Middle frontal gyrus (tissue), 1 donor: ENCODE results near the gene PSORS1C1.

Experiments
- DNase-seq: peaks from one replicate; pipeline ENCODE4 v3.0.0-alpha.2; 2015; ENCODE audit warnings: low spot score; ENCODE audit errors: extremely low spot score

The PSORS1C1 gene

DNA sequence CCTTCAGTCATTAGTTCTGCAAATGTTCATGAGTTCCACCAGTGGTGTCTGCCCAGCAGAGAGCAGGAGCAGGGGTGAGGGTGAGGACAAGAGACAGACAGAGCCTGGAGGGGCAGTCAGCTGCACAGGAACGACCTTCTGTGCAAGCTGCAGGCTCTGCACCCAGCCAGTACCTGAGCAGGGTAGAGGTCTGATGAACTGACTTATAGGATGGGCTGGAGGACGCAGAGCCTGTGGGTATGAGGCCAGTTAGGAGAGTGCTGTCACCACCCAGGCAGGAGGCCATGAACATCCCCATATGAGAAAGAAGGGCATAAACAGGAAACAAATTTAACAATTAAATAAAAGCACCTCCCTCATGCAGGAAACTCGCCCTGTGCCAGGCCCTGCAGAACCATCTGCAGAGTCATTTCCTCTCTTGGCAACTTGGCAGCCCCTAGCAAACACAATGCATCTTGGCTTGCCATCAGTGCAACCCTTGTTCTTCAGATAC lies 20.2 kb upstream of the PSORS1C1 start:
- DNase-seq, result no peak

- DNase-seq, result no peak
Observed at GRCh38 chr6:31096215-31096614, 18.4 kb upstream of the PSORS1C1 start.

DNA sequence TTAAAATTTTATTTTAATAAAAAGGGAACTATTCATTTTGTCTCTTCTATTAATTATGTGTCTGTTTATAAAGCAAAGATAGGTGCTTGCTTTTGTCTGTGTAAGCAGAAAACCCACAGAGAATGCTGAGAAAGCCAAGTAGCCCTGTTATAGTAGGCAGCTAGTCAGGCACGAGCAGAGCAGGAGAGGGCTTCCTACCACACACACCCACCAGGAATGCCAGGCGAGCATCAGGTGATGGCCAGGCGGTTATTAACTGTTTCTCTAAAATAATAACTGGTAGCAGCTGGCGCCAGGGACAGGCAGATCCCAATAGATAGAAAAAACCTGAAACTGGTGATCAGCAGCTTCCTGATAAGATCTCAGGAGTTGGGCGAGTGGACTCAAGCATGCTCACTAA lies 17.9 kb upstream of the PSORS1C1 start:
- no peak for DNase-seq

DNA sequence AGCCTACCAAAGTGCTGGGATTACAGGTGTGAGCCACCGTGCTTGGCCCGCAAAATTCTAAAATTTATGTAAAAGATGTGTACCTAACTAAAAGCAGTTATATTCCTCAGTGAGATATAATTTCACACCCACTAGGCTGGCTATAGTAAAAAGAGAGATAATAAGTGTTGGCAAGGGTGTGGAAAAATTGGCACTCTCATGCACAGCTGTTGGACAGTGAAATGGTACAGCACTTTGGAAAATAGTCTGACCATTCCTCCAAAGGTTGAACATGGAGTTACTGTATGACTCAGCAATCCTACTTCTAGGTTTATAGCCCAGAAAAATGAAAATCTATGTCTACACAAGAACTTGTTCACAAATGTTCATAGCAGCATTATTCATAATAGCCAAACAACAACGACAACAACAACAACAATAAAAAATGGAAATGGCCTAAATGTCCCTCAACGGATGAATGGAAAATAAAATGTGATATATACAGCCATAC lies 16.1 kb upstream of the PSORS1C1 start:
- DNase-seq, result no peak

GRCh38 chr6:31103136-31103535 lies 11.5 kb upstream of the PSORS1C1 start:
- DNase-seq, result no peak

DNA sequence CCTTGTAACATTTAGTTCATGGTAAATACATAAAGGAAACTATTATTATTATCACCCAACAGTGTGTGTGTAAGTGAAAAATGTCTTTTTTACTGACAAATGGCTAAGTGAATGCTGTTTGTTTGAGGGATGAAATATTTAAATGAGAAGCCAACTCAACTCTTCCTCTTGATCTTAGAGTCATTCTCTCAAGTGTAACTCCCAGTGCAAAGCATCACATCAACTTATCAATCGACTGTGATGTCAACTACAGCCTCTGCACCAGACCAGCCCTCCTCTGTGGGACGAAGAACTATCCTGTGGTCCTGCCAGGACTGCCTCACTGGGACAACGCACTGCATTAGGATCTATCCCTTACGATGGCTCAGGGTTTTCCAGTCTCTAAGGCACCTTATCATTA lies 7.5 kb upstream of the PSORS1C1 start:
- no peak for DNase-seq

DNA sequence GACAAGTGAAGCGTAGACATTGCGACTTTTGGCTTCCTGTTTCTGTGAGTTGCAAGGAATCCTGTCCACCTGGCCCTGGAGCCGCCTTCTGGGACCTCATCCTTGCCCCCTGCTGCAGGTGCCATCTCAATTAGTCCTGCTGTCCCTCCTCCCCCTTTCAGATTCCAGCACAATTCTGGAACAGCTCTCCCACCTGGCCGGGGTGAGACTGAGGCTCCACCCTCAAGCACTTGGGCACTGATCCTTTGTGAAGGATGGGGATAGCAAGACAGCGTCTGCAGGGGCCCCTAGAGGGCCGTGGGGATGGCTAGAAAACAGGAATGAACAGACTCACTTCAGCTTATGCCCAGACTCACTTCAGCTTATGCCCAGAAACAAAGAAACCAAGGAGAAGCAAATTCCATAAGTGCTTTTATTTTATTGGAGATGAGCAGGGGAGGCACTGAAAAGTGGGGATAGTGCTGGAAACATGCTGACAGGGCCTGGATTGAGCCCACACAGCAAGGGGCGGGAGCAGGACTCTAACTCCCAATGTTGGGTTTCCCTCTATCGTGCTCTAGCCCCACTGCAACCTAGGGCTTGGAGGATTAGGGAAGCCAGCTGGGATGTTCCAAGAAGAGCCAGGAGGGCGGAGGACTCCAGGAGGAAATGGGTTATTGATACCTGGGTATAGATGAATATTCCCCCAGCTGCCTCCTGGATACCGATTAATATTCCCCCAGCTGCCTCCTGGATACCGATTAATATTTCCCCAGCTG lies 3.6 kb upstream of the PSORS1C1 start:
- no peak for DNase-seq

- DNase-seq, result no peak
Observed at GRCh38 chr6:31111712-31112111, 2.9 kb upstream of the PSORS1C1 start.

DNA sequence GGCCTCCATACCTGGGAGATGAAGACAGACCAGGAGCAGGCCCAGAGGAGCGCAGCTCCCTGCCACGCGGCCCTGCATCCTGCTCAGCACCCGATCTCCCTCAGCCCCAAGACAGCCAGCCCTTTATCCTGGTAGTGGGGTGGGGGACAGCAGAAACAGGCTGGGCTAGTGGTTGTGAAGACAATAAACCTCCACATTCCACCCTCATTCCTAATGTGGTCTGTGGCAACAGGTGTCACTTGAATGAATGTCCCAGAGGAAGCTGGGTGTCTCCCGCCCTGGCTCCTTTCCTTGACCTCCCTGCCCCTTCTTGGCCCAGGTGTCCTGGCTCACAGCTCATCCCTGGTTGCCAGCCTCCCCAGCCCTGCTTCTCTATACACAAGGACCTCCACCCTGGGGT lies 2.1 kb upstream of the PSORS1C1 start, which contains the start of gene C6orf15:
Gene C6orf15, minus strand, starts transcription at position 98 of the 400 bp plus-strand sequence. Its CDS starts 20 bp downstream, at position 78.
- DNase-seq, result no peak

DNA sequence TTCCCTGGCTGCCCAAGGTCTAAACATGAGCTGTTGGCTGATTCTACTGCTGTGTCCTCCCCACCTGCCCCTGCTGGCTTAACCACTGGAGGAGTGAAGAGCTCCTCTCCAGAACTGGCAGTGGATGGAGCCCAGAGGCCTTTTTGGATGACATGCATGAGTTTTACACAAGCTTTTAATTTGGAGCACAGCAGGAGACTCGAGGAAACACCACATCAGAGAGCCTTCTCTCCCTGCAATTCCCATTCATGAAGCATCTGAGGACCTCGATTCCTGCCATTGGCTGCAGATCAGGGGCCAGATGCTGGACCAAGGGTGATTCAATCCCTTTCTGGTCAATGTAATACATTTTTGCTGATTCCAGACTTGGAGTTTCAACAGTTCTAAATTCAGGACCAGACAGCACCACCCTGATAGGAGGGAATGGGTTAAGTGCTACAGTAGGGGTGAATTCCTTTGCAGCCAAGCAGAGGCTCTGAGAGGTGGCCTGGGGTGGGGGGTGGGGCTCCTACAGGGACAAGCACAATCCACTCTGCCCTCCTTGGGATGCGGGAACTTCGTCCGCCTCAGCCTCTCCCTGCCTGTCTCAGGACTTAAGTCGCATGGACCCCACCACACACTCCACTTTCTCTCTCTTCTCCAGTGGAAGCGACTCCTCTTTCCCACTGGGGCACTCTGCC lies 599 bp upstream of the PSORS1C1 start:
- no peak for DNase-seq

DNA sequence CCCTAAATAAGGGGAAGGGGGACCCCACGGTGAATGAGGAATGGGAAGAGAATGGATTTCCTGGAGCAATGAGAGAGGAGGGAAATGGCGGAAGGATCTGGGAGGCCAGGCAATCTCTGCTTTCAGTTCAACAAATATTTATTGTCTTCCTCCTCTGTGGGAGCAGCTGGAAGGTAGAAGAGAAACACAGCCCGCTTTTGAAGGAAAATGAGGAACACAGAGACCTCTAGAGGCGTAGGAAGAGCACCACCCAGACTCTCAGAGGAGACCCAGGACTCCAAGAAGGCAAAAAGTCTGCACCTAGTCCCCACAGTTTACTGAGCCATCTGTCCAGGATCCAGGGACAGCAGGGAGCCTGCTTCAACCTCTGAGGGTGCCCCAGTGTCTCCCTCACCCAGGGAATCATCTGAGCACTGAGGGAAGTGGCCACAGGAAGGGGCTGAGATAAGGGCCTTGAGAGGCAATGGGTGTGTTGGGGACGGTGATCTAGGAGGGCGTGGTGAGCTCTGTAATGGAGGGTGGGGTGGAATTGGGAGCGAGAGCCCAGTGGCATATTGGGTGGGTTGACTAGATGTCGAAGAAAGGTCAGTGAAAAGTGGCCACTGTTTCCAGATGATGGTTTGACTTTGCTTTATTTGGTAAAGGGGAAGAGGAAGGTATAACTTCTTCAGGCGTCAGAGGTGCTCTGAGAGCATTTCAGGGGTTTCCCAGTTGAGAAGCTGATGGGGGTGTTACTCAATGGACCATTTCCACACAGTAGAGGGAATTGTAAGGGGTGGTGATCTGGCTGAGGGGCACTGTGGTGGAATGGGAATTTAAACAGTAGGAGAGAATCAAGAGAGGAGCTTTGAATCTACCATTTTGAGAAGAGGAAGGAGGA lies 610 bp downstream of the PSORS1C1 start:
- no peak for DNase-seq

DNA sequence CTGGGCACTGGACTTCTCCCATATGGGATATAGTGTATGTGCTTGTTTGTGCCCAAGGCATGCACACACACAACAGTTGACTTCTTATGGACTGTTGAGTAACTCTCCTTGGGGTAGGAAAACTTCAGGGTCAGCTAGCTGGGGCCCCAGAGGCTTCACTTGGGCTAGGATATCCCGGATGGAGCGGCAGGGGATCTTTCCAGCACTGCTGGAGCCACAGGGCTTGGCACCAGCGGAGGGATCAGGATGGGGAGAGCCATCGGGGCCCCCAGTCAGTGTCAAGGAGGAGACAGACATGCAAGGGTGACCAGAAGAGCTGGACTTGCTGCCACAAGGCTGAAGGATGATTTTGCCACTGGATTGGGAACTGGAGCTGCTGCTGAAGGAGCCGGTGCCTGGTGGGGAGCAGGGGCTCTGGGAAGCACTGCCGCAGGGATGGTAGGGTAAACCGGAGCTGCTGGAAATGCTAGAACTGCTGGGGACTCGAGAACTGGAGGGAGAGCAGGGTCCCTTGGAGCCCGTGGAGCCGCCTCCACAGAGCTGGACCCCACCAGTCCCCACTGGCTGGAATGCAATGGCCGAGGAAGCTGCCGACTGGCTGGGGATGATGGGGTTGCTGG lies 1.5 kb downstream of the PSORS1C1 start:
- no peak for DNase-seq

DNA sequence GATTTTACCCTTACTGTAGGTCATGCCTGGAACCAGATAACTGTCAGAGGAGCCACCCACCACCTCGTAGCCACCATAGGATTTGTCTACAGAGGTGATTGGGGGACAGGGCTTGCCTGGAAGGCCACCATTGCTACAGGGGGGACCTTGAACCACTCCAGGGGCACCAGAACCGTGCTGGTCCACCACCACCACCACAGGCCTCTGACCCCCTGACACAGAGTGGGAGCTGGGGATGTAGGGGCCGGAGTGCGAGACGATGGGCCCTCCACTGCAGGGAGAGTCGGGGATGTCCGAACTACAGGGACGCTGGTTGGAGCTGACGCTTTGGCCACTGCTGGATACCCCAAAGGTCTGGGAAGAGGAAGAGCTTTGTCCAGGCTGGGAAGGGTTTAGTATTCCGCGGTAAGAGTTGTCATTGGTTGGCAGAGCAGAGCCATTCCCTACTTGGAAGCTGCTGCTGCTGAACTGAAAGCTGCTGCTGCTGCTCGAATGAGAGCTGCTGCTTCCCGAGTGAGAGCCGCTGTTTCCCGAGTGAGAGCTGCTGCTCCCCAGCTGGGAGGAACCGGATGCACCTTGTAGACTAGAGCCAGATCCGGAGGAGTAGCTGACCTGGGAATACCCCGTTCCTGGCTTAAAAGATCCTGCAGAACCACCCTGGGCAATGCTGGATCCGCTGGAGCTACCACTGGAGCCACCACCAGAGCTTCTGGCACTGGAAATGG lies 2.2 kb downstream of the PSORS1C1 start:
- no peak for DNase-seq

DNA sequence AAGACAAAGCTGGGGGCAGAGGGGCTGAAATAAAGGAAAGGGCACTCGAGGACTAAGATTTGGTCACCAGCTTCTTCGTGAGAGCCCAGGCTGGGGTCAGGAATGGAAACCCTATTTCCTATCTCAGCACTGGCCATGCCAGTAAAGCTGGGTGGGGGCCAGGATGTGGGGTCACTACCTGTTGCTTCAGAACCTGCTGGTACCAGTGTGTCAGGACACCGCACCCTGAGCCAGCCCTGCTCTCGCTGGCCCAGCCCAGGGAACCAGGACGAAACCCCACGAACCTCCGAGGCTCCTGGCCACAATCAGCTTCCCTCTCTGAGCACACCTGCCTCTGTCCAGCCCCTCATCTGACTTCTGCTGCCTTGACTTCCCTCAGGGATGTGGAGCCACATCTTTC lies 3.6 kb downstream of the PSORS1C1 start:
- DNase-seq, result no peak

GRCh38 chr6:31120151-31120915 lies 5.7 kb downstream of the PSORS1C1 start, which contains the start of gene CDSN:
Gene CDSN (minus strand): TSS chr6:31120446. CDS start chr6:31120419, 27 bp downstream.
- DNase-seq, result no peak

DNA sequence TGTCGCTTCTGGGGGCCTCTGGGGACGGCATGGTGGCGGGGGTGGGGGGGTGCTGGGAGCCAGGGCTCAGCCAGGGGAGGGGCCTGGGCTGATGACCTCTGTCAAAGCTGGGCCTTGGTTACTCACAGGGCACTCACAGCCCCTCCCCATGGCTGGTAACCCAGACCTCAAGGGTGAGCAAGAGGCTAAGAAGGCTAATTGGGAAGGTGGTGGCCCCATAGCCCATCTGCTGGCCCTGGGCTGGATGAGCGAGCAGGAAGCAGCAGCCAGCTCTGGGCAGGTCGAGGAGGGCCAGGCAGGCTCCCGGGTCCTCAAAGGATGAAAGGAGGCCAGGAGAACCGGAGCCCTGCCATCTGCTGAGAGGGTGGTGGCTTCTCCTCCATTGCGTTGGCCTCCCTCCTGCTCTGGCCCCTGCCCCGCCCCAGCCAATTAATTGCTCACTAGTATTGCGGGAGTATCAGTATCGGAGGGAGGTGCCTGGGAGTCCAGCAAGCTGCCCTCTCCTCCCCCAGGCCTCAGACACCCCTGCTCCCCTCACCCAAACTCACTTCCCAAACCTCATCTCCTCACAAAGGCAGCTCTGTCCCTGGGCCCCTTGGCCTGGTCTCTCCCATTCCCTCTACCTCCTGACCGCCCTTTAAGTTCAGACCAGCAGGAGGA lies 6.7 kb downstream of the PSORS1C1 start:
- no peak for DNase-seq

DNA sequence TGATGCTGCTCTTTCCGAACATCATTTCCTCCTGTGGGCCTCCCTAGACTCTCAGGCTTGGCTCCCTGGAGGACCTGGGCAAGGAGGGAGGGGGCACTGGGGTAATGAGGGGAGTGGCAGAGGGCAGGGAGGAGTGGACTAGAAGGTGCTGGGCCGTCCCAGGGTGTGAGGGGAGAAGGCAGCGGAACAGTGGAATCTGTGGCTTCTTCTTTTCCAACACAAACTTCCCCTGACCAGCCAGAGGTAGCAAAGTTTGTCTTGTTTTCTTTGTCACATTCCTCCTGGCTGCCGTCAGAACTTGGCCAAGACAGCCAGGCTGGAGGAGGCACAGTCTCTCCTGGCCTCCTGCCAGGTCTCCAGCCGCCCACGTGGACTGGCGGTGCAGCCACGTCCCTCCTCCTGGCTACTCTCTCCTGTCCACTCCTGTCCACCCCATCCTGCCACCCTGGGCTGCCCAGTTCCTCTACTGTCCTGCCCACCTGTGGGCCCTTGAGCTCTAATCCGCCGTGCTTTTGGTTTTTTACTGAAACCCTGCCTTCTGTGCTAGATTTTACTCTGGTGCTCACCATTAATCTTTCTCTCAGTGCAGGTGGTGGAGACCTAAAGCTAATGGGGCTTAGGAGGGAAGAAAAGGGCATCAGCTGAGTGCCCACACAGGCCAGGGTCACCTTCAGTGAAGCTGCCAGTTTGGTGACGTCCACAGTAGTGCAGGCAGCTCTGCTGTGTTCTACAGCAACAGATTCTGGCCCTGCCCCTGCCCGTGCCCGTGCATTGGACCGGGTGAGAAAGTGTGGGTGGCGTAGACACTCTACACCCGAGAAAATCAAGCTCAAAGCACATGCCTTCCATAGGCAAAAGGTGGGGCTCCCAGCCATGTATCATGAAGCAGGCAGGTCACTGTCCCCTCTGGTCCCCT lies 8.4 kb downstream of the PSORS1C1 start:
- no peak for DNase-seq

GRCh38 chr6:31125162-31125561 lies 10.6 kb downstream of the PSORS1C1 start:
- DNase-seq, result no peak
